Measurements from ENCODE around the gene MARCKSL1. TPM values are rescaled to one million over a fixed set of nuclear protein-coding genes. Genes with fewer than 3 reads are reported as not detected.

Gene MARCKSL1
- total RNA-seq, 2 donors from 2014 or later, result 12.9 to 34.5 TPM

DNA sequence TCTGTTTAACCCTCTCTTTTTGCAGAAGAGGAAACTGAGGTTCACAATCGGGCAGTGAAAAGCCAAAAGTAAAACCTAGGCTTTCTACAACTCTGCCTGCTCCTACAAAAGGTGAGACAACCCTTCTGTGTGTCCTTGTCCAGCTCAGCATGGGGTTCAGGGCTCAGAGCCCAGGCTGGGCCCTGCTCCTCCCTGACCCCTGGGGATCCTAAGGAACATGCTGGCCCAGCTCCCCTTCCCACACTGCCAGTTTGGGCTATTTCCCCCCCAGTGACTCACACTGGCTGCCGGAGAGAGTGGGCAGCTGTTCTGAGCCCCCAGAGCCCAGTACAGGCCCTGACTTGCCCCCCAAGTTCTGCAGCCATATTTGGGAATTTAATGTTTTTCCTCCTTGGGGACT is 17.4 kb upstream of the MARCKSL1 start:
- no peaks in the 10 kb centered on the region for H3K27me3 ChIP-seq
- intact Hi-C loops (cut with DNase I), result no loop called here
- no peaks in the 10 kb centered on the region for H3K36me3 ChIP-seq (replicated peaks in 1 of 2; ENCODE audit: insufficient read depth in 1 of 2, low read depth in 2 of 2)
- no peak overlapping the region for H3K4me3 ChIP-seq
- ATAC-seq (no peak), DNase-seq (no peak)
- peak overlapping the region in 2 of 4 donors; percentile 18 to 96 for H3K27ac ChIP-seq
- no peaks in the 10 kb centered on the region for H3K9me3 ChIP-seq
- no peak for TF ChIP-seq POLR2A (IDR thresholded peaks at IDR 0.05)
- TF ChIP-seq, protein P1, sequence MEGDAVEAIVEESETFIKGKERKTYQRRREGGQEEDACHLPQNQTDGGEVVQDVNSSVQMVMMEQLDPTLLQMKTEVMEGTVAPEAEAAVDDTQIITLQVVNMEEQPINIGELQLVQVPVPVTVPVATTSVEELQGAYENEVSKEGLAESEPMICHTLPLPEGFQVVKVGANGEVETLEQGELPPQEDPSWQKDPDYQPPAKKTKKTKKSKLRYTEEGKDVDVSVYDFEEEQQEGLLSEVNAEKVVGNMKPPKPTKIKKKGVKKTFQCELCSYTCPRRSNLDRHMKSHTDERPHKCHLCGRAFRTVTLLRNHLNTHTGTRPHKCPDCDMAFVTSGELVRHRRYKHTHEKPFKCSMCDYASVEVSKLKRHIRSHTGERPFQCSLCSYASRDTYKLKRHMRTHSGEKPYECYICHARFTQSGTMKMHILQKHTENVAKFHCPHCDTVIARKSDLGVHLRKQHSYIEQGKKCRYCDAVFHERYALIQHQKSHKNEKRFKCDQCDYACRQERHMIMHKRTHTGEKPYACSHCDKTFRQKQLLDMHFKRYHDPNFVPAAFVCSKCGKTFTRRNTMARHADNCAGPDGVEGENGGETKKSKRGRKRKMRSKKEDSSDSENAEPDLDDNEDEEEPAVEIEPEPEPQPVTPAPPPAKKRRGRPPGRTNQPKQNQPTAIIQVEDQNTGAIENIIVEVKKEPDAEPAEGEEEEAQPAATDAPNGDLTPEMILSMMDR (IDR thresholded peaks at IDR 0.05), result no peak
- H3K4me1 ChIP-seq, result peaks cover 37% of the 10 kb centered on the region
- 70 to 91% methylated on average over 1 to 2 of the region's 2 CpGs for WGBS, 2 donors

DNA sequence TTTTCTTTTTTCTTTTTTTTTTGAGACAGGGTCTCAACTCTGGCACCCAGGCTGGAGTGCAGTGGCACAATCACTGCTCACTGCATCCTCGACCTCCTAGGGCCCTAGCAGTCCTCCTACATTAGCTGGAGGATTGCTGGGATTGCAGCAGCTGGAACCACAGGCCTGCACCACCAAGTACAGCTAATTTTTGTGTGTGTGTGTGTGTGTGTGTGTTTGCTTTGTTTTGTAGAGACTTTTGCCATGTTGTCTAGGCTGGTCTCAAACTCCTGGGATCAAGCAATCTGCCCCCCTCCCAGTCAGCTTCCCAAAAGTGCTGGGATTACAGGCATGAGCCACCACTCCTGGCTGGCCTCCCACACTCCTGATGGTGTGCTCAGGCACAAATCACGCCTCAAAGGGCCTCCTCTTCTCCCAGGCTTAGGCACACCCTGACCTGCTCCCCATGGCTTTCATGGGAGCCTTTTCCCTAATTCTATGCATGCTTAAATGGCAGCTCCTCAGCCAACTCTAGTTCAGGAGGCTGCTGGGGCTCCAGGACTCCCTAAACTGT is 16.9 kb upstream of the MARCKSL1 start:
- H3K27ac ChIP-seq, result peak overlapping the region in 2 of 4 donors; percentile 18 to 96
- ATAC-seq (no peak), DNase-seq (no peak)
- intact Hi-C loops (cut with DNase I), result no loop called here
- H3K36me3 ChIP-seq (replicated peaks in 1 of 2; ENCODE audit: insufficient read depth in 1 of 2, low read depth in 2 of 2), result no peaks in the 10 kb centered on the region
- H3K27me3 ChIP-seq, result no peaks in the 10 kb centered on the region
- peaks cover 37% of the 10 kb centered on the region for H3K4me1 ChIP-seq
- no peak overlapping the region for H3K4me3 ChIP-seq
- no peaks in the 10 kb centered on the region for H3K9me3 ChIP-seq
- WGBS, 2 donors, result 54 to 78% methylated on average over 2 of the region's 2 CpGs
- TF ChIP-seq, protein P1 (IDR thresholded peaks at IDR 0.05), result no peak
- TF ChIP-seq POLR2A (IDR thresholded peaks at IDR 0.05), result no peak

DNA sequence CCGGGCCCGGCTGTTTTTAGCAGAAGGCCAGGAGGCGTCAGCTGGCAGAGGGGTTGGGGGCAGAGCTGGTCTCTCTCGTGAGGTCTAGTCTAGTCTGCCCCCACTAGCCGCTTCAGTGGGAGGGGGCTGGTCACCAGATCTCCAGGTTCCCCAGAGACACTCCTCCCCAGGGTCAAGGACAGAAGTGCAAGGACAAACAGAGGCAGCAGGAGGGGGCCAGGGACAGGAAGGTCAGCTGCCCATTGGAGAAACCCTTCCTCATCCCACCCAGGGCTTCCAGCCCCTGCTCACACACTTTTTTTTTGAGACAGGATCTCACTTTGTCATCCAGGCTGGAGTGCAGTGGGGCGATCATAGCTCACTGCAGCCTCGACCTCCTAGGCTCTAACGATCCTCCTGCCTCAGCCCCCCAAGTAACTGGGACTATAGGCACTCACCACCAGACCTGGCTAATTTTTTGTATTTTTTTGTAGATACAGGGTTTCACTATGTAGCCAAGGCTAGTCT is 16.3 kb upstream of the MARCKSL1 start:
- no peak for TF ChIP-seq POLR2A (IDR thresholded peaks at IDR 0.05)
- TF ChIP-seq, protein P1 (IDR thresholded peaks at IDR 0.05), result no peak
- Histone ChIP-seq H3K27me3 (no peaks in the 10 kb centered on the region), H3K27ac (peak overlapping the region; percentile 77 to 97 (median 93)), H3K9me3 (no peaks in the 10 kb centered on the region), H3K36me3 (replicated peaks in 1 of 2; ENCODE audit: insufficient read depth in 1 of 2, low read depth in 2 of 2) (no peaks in the 10 kb centered on the region), H3K4me3 (peak overlapping the region; percentile 14 to 63), H3K4me1 (peaks cover 37% of the 10 kb centered on the region)
- intact Hi-C loops (cut with DNase I), result no loop called here
- no peak for DNase-seq
- WGBS, 2 donors, result 32 to 36% methylated on average over 5 to 8 of the region's 8 CpGs
- no peak for ATAC-seq

DNA sequence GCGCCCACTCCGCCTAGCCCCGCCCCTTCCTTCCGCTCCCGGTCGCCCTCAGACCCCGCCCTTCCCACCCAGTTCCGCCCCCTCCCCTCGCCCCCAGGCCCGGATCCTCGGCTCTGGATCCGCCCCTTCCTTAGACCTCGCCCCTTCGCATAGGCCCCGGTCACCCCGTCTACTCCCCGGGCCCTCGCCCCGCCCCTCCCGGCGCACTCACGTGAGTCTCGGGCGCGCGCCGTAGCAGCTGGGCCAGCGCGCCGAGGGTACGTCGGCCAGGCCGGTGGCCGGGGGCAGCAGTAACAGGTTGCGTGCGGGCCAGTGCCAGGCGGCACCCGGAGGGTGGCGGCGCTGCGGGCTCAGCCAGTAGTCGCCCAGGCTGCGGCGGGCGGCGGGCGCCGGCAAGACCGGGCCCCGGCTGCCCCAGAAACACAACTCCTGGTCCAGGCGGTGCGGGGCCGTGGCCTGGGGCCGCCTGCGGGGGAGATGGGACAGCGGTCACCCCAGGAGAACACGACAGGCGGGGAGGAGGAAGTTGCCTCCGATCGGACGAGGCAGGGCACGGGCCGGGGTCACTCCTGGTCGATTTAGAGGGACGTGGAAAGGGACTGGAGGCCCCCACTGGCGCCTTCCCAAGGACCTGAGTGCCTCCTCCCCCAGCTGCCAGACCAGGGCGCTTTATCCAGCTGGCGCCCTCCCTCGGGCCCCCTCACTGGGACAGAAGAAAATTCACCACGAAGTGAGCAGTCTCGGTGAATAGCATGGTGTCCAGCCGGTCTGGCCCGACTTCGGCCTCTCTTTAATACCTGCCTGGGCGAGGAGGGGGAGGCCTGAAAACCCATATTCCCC is 15.6 kb upstream of the MARCKSL1 start:
- intact Hi-C loops (cut with DNase I), result no loop called here
- peak overlapping the region; percentile 77 to 97 (median 93) for H3K27ac ChIP-seq
- peaks cover 37% of the 10 kb centered on the region for H3K4me1 ChIP-seq
- ATAC-seq (peak; percentile 94), DNase-seq (peak; percentile 96 to 98 (median 97))
- peak overlapping the region; percentile 14 to 63 for H3K4me3 ChIP-seq
- H3K27me3 ChIP-seq, result no peaks in the 10 kb centered on the region
- H3K9me3 ChIP-seq, result no peaks in the 10 kb centered on the region
- TF ChIP-seq, protein P1 (IDR thresholded peaks at IDR 0.05), result no peak
- peak; percentile 82 to 96 (median 89) for TF ChIP-seq POLR2A (IDR thresholded peaks at IDR 0.05)
- WGBS, 2 donors, result 0 to 1% methylated on average over 3 to 73 of the region's 75 CpGs
- H3K36me3 ChIP-seq (replicated peaks in 1 of 2; ENCODE audit: insufficient read depth in 1 of 2, low read depth in 2 of 2), result no peaks in the 10 kb centered on the region

All from body of pancreas (tissue), 4 donors.